HG03139 (cell line): Measurements from ENCODE around the gene NDRG3.
"Not testable (repeated sequence)": the region's sequence is repeated elsewhere in the genome, so short reads cannot be mapped to it uniquely, and the experiment has no call there.

Experiments
- ATAC-seq: cut with Tn5 transposase; IDR thresholded peaks from one replicate; pipeline ENCODE4 v1.9.1; 2021; ENCODE audit not compliant: unreplicated experiment

NDRG3 gene

DNA sequence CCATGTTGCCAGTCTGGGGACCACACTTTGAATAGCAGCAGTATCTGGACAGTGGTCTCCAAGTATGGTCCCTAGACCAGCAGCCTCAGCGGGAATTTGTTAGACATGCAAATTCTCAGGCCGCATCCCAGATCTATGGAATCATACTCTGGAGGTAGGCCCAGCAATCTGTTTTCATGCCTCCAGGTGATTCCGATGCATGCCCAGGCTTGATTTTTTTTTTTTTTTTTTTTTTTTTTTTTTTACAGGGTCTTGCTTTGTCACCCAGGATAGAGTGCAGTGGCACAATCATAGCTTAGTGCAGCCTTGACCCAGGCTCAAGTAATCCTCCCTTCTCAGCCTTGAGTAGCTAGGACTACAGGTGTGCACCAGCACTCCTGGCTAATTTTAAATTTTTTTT lies 99.2 kb downstream of the NDRG3 start:
- no peak for ATAC-seq

- no peak for ATAC-seq
Observed at GRCh38 chr20:36645998-36646397, 99.9 kb downstream of the NDRG3 start, which contains the start of gene SLA2. TSS of gene SLA2 (minus strand) at chr20:36646196. CDS start at chr20:36641335, 4,861 bp downstream.

GRCh38 chr20:36645353-36645752 lies 100.5 kb downstream of the NDRG3 start:
- ATAC-seq: no peak

GRCh38 chr20:36644706-36645095 lies 101.2 kb downstream of the NDRG3 start:
- no peak for ATAC-seq

GRCh38 chr20:36644032-36644705 lies 101.7 kb downstream of the NDRG3 start:
- no peak for ATAC-seq

- ATAC-seq: no peak
Observed at GRCh38 chr20:36642136-36642535, 103.8 kb downstream of the NDRG3 start.

GRCh38 chr20:36641506-36641843 lies 104.4 kb downstream of the NDRG3 start:
- no peak for ATAC-seq

- ATAC-seq: not testable (repeated sequence)
Observed at GRCh38 chr20:36638876-36639400, 107.0 kb downstream of the NDRG3 start.

- ATAC-seq: no peak
Observed at GRCh38 chr20:36634342-36634741, 111.5 kb downstream of the NDRG3 start.

GRCh38 chr20:36633285-36633772 lies 112.6 kb downstream of the NDRG3 start:
- ATAC-seq: no peak

DNA sequence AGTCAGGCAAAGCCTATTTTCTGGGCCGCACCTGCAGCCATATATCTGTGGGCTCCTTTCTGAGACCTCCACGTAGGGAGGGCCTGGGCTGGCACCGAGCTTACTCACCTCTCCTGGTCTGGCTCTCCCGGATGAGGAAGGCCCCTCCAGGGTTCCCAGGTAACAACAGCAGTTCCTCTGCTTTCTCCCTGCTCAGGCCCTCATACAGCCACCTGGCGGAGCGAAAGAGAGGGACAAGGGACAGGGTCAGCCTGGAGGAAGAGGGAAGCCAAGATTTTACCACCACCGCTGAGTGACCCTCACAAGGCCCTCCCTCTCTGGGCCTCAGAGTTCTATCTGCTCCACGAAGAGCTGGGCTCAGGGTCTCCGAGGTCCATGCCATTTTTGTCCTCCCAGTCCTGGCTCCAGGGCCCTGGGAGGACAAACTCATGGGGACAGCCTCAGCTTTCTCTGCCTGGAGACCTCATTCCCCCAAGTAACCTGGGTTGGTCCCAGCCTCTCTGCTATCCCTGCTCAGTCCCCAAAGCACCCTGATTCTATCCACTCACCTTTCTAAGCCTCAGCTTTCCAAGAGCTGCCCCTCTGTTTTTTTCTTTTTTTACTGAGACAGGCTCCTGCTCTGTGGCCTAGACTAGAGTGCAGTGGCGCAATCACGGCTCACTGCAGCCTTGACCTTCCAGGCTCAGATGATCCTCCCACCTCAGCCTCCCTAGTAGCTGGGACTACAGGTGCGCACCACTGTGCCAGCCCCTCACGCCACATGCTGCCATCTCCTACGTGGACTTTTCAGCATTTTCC lies 113.2 kb downstream of the NDRG3 start:
- ATAC-seq: no peak

- ATAC-seq: no peak
Observed at GRCh38 chr20:36632147-36632486, 113.8 kb downstream of the NDRG3 start.

DNA sequence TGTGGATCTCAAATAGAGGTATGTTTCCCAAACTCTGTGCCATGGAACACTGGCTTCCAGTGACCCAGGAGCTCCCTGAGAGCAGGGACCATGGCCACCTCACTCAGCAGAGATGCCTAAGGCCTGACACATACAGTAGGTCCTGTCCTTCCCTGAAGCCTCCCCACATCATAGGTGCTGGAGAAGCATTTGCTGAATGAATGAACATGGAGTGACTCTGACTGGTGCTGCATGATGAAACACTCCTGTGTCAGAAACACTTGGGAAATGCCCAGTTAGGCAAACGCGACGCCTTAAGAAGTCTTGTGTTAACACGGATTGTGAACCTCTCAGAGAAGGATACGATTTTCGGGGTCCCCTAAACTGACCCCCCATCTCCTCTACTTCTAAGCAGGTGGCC lies 114.2 kb downstream of the NDRG3 start:
- no peak for ATAC-seq

DNA sequence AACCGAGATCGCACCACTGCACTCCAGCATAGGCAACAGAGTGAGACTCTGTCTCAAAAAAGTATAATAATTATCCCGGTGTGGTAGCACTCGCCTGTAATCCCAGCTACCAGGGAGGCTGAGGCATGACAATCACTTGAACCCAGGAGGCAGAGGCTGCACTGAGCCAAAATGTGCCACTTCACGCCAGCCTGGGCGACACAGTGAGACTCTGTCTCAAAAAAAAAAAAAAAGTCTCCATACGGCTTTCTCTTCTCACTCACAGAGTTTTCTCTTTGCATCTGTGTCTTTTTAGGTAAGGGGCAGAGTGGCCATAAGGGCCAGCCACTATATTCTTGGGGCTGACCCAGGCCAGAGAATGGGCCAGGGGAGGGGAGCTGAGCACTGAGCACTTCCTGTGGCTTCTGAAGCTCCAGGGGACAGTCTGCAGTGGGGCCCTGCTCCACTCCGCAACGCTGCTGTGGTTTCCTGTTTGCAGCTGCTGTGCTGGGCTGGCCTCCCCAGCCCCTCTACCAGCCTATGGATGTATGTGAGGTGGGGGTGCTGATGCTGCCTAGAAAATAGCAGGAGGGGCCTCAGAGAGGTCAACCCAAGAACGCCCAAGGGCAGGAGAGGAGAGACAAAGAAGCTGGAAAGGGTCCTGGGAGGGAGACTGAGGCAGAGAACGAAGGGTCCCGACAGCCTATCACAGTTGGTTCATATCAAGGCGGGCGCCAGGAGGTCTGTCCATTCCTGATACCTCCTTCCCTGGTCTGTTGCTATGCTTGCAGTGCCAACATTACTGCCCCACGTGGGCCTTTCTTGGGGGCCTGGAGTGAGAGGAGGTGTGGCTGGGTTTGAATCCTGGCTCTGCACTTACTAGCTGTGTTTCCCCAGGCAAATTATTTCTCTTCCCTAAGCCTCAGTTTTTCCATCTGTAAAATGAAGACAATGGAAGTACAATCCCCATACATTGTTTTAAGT lies 115.9 kb downstream of the NDRG3 start:
- no peak for ATAC-seq

GRCh38 chr20:36628076-36628475 lies 117.8 kb downstream of the NDRG3 start:
- ATAC-seq: no peak

- ATAC-seq: no peak
Observed at GRCh38 chr20:36624944-36625324, 121.0 kb downstream of the NDRG3 start.

DNA sequence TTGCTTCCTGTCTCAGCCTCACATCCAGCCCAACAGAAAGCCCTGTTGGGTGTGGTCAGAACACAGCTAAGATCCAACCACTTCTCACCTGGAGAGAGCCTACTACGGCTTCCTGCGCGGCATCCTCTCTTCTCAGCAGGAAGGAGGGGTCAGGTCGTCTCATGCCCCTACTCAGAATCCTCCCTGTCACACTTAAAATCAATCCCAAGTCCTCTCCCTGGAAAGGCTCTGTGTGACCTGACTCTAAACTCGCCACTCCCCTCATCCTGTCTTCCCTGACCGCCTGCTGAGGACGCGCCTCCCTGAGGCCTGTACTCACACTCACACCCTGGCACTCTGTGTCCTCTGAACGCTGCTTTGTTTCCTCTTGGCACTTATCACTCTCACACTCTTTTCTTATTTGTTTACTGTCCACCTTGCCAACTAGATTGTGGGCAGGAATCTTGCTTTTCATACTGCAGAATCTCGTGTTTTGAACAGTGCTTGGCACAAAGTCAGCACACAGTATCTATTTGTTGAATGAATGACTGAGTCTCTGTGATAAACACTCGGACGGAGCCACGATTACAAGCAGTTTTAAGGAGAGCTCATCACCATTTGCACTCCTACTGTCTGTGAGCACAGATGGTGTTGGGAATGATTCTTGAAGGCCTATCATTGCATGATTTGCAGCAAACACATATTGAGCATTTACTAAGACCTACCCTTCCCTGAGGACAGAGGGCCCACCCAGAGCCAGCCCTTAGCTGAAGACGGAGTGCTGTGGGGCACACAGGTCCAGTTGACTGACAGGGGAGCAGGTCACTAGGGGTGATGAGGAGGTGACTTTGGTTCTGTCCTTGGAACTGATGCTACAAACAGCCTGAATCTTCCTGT lies 121.6 kb downstream of the NDRG3 start:
- no peak for ATAC-seq

- no peak for ATAC-seq
Observed at GRCh38 chr20:36623444-36623843, 122.4 kb downstream of the NDRG3 start.

DNA sequence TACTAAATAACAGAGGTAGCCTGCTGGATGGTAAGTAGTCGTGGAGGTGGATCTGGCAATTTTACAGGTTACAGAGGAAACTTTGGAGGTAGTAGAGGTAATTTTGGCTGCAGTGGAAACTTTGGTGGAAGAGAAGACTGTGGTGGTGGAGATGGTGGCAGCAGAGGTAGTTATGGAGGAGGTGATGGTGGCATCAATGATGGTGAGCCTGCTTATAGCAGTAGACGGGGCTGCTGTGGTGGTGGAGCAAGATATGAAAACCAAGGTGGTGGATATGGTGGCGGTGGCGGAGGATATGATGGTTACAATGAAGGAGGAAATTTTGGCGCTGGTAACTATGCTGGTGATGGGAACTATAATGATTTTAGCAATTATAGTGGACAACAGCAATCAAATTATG lies 125.0 kb downstream of the NDRG3 start:
- ATAC-seq: no peak
